Stimulated activated CD8-positive, alpha-beta memory T cell treated with anti-CD3 and anti-CD28 coated beads, Interleukin-12 subunit alpha, Interleukin-12 subunit beta, amount 100 ng/mL, for 1 hour (primary cell): ENCODE measurements around the gene THSD4.
"Not testable (repeated sequence)": the region's sequence is repeated elsewhere in the genome, so short reads cannot be mapped to it uniquely, and the experiment has no call there.

Experiments
- DNase-seq: peaks from one replicate; pipeline ENCODE4 v3.0.0-alpha.2; 2020; ENCODE audit warnings: low read depth

Gene THSD4

GRCh38 chr15:71723344-71723743 is 608.1 kb downstream of the THSD4 start:
- DNase-seq: no peak

- not testable (repeated sequence) for DNase-seq
These were observed 610.1 kb downstream of the THSD4 start for GRCh38 chr15:71725207-71725955.

- DNase-seq: no peak
These were observed 613.6 kb downstream of the THSD4 start for GRCh38 chr15:71728881-71729280.

- DNase-seq: no peak
These were observed 614.0 kb downstream of the THSD4 start for GRCh38 chr15:71729319-71729718.

- no peak for DNase-seq
These were observed 615.2 kb downstream of the THSD4 start for GRCh38 chr15:71730277-71731144.

GRCh38 chr15:71732636-71733035 is 617.4 kb downstream of the THSD4 start:
- DNase-seq: no peak

- no peak for DNase-seq
These were observed 617.9 kb downstream of the THSD4 start for GRCh38 chr15:71733122-71733521.

GRCh38 chr15:71734709-71735384 is 619.6 kb downstream of the THSD4 start:
- DNase-seq: no peak

- DNase-seq: no peak
These were observed 620.1 kb downstream of the THSD4 start for GRCh38 chr15:71735385-71735757.

- no peak for DNase-seq
These were observed 621.1 kb downstream of the THSD4 start for GRCh38 chr15:71736286-71736947.

GRCh38 chr15:71737761-71738160 is 622.5 kb downstream of the THSD4 start:
- DNase-seq: no peak

- no peak for DNase-seq
These were observed 624.1 kb downstream of the THSD4 start for GRCh38 chr15:71739355-71739754.

- DNase-seq: no peak
These were observed 627.7 kb downstream of the THSD4 start for GRCh38 chr15:71742964-71743363.

GRCh38 chr15:71743861-71744382 is 628.7 kb downstream of the THSD4 start:
- DNase-seq: peak; percentile 53

- DNase-seq: no peak
These were observed 631.4 kb downstream of the THSD4 start for GRCh38 chr15:71746719-71747118.

GRCh38 chr15:71747128-71748083 is 632.1 kb downstream of the THSD4 start:
- no peak for DNase-seq

- no peak for DNase-seq
These were observed 633.0 kb downstream of the THSD4 start for GRCh38 chr15:71748293-71748718.

- DNase-seq: no peak
These were observed 634.2 kb downstream of the THSD4 start for GRCh38 chr15:71749500-71749899.

GRCh38 chr15:71752128-71752527 is 636.9 kb downstream of the THSD4 start:
- no peak for DNase-seq

- DNase-seq: no peak
These were observed 637.5 kb downstream of the THSD4 start for GRCh38 chr15:71752604-71753289.
